Epithelial cell of esophagus (primary cell): ENCODE results near the gene UBE2O.

Source experiments
- DNase-seq: peaks from one replicate; pipeline ENCODE4 v3.0.0; 2010; ENCODE audit warnings: low read depth
- H3K4me3 ChIP-seq: 2 replicates; pipeline ENCODE4 v1.5.1; 2011; ENCODE audit warnings: mild to moderate bottlenecking, low read length, control low read depth
- CTCF ChIP-seq: IDR thresholded peaks from 2 replicates; pipeline ENCODE4 v1.5.1; 2011; ENCODE audit warnings: low read depth, mild to moderate bottlenecking, low read length, control low read depth, inconsistent platforms; ENCODE audit not compliant: insufficient read depth; ENCODE audit errors: missing control alignments

UBE2O gene

GRCh38 chr17:76439314-76439928 lies 13.5 kb downstream of the UBE2O start:
- DNase-seq, result no peak
- TF ChIP-seq CTCF, result no peak
- H3K4me3 ChIP-seq, result no peak overlapping the region

- DNase-seq, result no peak
- no peak overlapping the region for H3K4me3 ChIP-seq
- TF ChIP-seq CTCF, result no peak
Measured at GRCh38 chr17:76438906-76439305, 14.0 kb downstream of the UBE2O start.

- TF ChIP-seq CTCF, result no peak
- DNase-seq, result peak; percentile 24
- no peak overlapping the region for H3K4me3 ChIP-seq
Measured at GRCh38 chr17:76437467-76438402, 15.2 kb downstream of the UBE2O start.

- H3K4me3 ChIP-seq, result no peak overlapping the region
- DNase-seq, result no peak
- TF ChIP-seq CTCF, result no peak
Measured at GRCh38 chr17:76435751-76436150, 17.2 kb downstream of the UBE2O start.

GRCh38 chr17:76434870-76435269 lies 18.1 kb downstream of the UBE2O start:
- peak; percentile 60 for DNase-seq
- no peak for TF ChIP-seq CTCF
- no peak overlapping the region for H3K4me3 ChIP-seq

- DNase-seq, result no peak
- no peak overlapping the region for H3K4me3 ChIP-seq
- TF ChIP-seq CTCF, result no peak
Measured at GRCh38 chr17:76433693-76434092, 19.3 kb downstream of the UBE2O start.
